A549 (cell line): ENCODE measurements around the gene FAM131A. TPM values are rescaled to one million over a fixed set of nuclear protein-coding genes. Genes with fewer than 3 reads are reported as not detected.

ENCODE experiments used
- ATAC-seq, 2 experiments: fragments of 200-7000 bp in 1 of 2; fragments of >200 bp in 1 of 2; cut with Nextera tagmentation in 1 of 2; cut with Tn5 transposase in 1 of 2; 3 replicates each; pipeline versions ENCODE4 v1.8.0 to v1.9.1; 2018 to 2020; ENCODE audit warnings: mild to moderate bottlenecking in 1 of 2, moderate library complexity in 1 of 2
- CTCF ChIA-PET: fragments of 300-600 bp; sonication (Branson Sonifier 250); formaldehyde crosslinking; extraction: SDS; loops from one replicate; lab custom pipeline; 2021; ENCODE audit warnings: antibody characterized with exemption, inconsistent platforms; lab: Yijun Ruan, JAX
- POLR2A ChIA-PET: fragments of 350-600 bp; formaldehyde crosslinking; extraction: SDS; loops from one replicate; lab custom pipeline; 2021; ENCODE audit warnings: antibody characterized with exemption, inconsistent platforms; lab: Yijun Ruan, JAX
- DNase-seq, 2 experiments: peaks; one replicate each; pipeline versions ENCODE4 v3.0.0 to v3.0.0-alpha.2; 2011 to 2016; ENCODE audit warnings: low read depth in 1 of 2, low spot score in 1 of 2
- FAIRE-seq: peaks from 2 replicates; lab custom pipeline; 2011; peaks lifted over from hg19 to GRCh38; lab: Jason Lieb, UNC
- H3K27ac ChIP-seq, 2 experiments: fragments of >200 bp; sonication (Bioruptor Twin); formaldehyde crosslinking; 3 replicates each; pipeline ENCODE4 v1.5.1; 2016 to 2017
- H3K4me1 ChIP-seq: fragments of >200 bp; sonication (Bioruptor Twin); formaldehyde crosslinking; 3 replicates; pipeline ENCODE4 v1.6.1; 2016
- H3K4me2 ChIP-seq: fragments of >200 bp; sonication (Bioruptor Twin); formaldehyde crosslinking; 3 replicates; pipeline ENCODE4 v1.6.1; 2016
- H3K4me3 ChIP-seq: fragments of >200 bp; sonication (Bioruptor Twin); formaldehyde crosslinking; 3 replicates; pipeline ENCODE4 v1.5.1; 2016
- H3K9me3 ChIP-seq: fragments of >200 bp; sonication (Bioruptor Twin); formaldehyde crosslinking; 3 replicates; pipeline ENCODE4 v1.6.1; 2016
- ATOH8 ChIP-seq: fragments of 250-450 bp; sonication (Bioruptor Pico); IDR thresholded peaks from 2 replicates; pipeline ENCODE4 v1.5.0; 2020; ENCODE audit warnings: low read depth, mild to moderate bottlenecking, moderate library complexity
- CBX2 ChIP-seq: fragments of 200-600 bp; sonication (generic); IDR thresholded peaks from 2 replicates; pipeline ENCODE4 v1.6.1; 2016; ENCODE audit warnings: low read depth, mild to moderate bottlenecking, borderline replicate concordance
- CHD2 ChIP-seq: fragments of 150-350 bp; IDR thresholded peaks from 2 replicates; pipeline ENCODE4 v1.6.1; 2014; ENCODE audit warnings: low read length; ENCODE audit not compliant: partially characterized antibody
- CHD4 ChIP-seq: fragments of 200-600 bp; sonication (generic); IDR thresholded peaks from 2 replicates; pipeline ENCODE4 v1.6.1; 2016; ENCODE audit warnings: antibody characterized with exemption, mild to moderate bottlenecking, borderline replicate concordance
- EHF ChIP-seq: fragments of 250-450 bp; sonication (Bioruptor Pico); IDR thresholded peaks from 2 replicates; pipeline ENCODE4 v1.5.0; 2020; ENCODE audit warnings: mild to moderate bottlenecking
- ELK1 ChIP-seq: fragments of 150-350 bp; IDR thresholded peaks from 2 replicates; pipeline ENCODE4 v1.6.1; 2014; ENCODE audit warnings: low read depth, mild to moderate bottlenecking, low read length
- HES2 ChIP-seq: fragments of >200 bp; sonication (Bioruptor Twin); formaldehyde crosslinking; IDR thresholded peaks from 2 replicates; pipeline ENCODE4 v1.6.1; 2016
- HMGXB4 ChIP-seq: fragments of 250-450 bp; sonication (Bioruptor Pico); IDR thresholded peaks from 2 replicates; pipeline ENCODE4 v1.5.0; 2021; ENCODE audit warnings: mild to moderate bottlenecking, moderate library complexity, borderline replicate concordance
- HOXA7 ChIP-seq: fragments of 250-450 bp; sonication (Bioruptor Pico); IDR thresholded peaks from 2 replicates; pipeline ENCODE4 v1.5.0; 2020; ENCODE audit warnings: mild to moderate bottlenecking, moderate library complexity
- JUN ChIP-seq, 2 experiments: fragments of >200 bp; sonication (Bioruptor Twin); formaldehyde crosslinking; IDR thresholded peaks; 2 replicates in 1 of 2; 3 replicates in 1 of 2; pipeline ENCODE4 v1.6.1; 2016 to 2017
- KDM5A ChIP-seq: fragments of 200-600 bp; sonication (generic); IDR thresholded peaks from 2 replicates; pipeline ENCODE4 v1.6.1; 2016; ENCODE audit warnings: antibody characterized with exemption, mild to moderate bottlenecking
- MAZ ChIP-seq: fragments of 150-350 bp; IDR thresholded peaks from 2 replicates; pipeline ENCODE4 v1.6.1; 2014; ENCODE audit warnings: antibody characterized with exemption, low read depth, low read length, borderline replicate concordance
- MYC ChIP-seq: IDR thresholded peaks from 2 replicates; pipeline ENCODE4 v1.6.1; 2012; ENCODE audit warnings: mild to moderate bottlenecking, inconsistent platforms, low read length, improper control_type of control experiment, borderline replicate concordance
- NFE2L2 ChIP-seq: fragments of 150-350 bp; conservative IDR thresholded peaks from 2 replicates; pipeline ENCODE4 v1.6.1; 2014; ENCODE audit warnings: low read length
- NR3C1 ChIP-seq: fragments of >200 bp; sonication (Bioruptor Twin); formaldehyde crosslinking; IDR thresholded peaks from 3 replicates; pipeline ENCODE4 v1.6.1; 2017
- PBX3 ChIP-seq: IDR thresholded peaks from 2 replicates; pipeline ENCODE4 v1.6.1; 2012
- POLR2AphosphoS2 ChIP-seq: conservative IDR thresholded peaks from 2 replicates; pipeline ENCODE4 v1.6.1; 2012; ENCODE audit warnings: low read length, improper control_type of control experiment, inconsistent platforms
- RAD21 ChIP-seq, 2 experiments: fragments of >200 bp in 1 of 2; sonication (Bioruptor Twin) in 1 of 2; formaldehyde crosslinking in 1 of 2; IDR thresholded peaks in 1 of 2; conservative IDR thresholded peaks in 1 of 2; 2 replicates in 1 of 2; 3 replicates in 1 of 2; pipeline ENCODE4 v1.6.1; 2012 to 2018; ENCODE audit warnings: inconsistent platforms in 1 of 2
- RARB ChIP-seq: fragments of 250-450 bp; sonication (Bioruptor Pico); IDR thresholded peaks from 2 replicates; pipeline ENCODE4 v1.8.0; 2021; ENCODE audit warnings: mild to moderate bottlenecking, moderate library complexity
- RFX5 ChIP-seq: fragments of 450-650 bp; IDR thresholded peaks from 2 replicates; pipeline ENCODE4 v1.7.1; 2014; ENCODE audit warnings: antibody characterized with exemption, mild to moderate bottlenecking, moderate library complexity
- SMC3 ChIP-seq: fragments of >200 bp; sonication (Bioruptor Twin); formaldehyde crosslinking; IDR thresholded peaks from 3 replicates; pipeline ENCODE4 v1.6.1; 2018; ENCODE audit warnings: inconsistent platforms
- TP53 ChIP-seq: fragments of 250-450 bp; sonication (Bioruptor Pico); IDR thresholded peaks from 2 replicates; pipeline ENCODE4 v1.5.0; 2021; ENCODE audit warnings: mild to moderate bottlenecking, moderate library complexity
- ZNF302 ChIP-seq: fragments of 250-450 bp; sonication (Bioruptor Pico); IDR thresholded peaks from 2 replicates; pipeline ENCODE4 v1.9.0; 2021; ENCODE audit warnings: inconsistent platforms, mild to moderate bottlenecking, moderate library complexity
- ZSCAN20 ChIP-seq: fragments of 250-450 bp; sonication (Bioruptor Pico); IDR thresholded peaks from 2 replicates; pipeline ENCODE4 v1.8.0; 2022; ENCODE audit warnings: mild to moderate bottlenecking, moderate library complexity
- WGBS: methylation state at CpG from one replicate; pipeline ENCODE4 v1.1.6; 2017; ENCODE audit errors: missing lambda C conversion rate; 5-methylcytosine and 5-hydroxymethylcytosine counted together
- polyA plus RNA-seq, 4 experiments: library from polyadenylated mRNA; depleted of rRNA in 3 of 4; stranded (reverse); fragments of >200 nt; fragmentation: RNase III in 1 of 4; extraction: RNeasy Plus Mini Kit Qiagen cat#74134 plus additional on column Dnase treatment in 1 of 4; gene quantifications; 2 replicates in 3 of 4; 3 replicates in 1 of 4; pipeline ENCODE4 v1.2.3, GENCODE V29; 2011 to 2017

FAM131A gene
- polyA plus RNA-seq, 2 of the 4 experiments (the other 2 are of a cell fraction), result 5.2 to 6.1 TPM

GRCh38 chr3:184354754-184355153, 17.4 kb downstream of the FAM131A start:
- Histone ChIP-seq H3K27ac (no peak overlapping the region), H3K4me3 (no peak overlapping the region), H3K9me3 (no peaks in the 10 kb centered on the region), H3K4me1 (no peaks in the 10 kb centered on the region), H3K4me2 (no peak overlapping the region)
- no peak for DNase-seq
- ATAC-seq, result peak; percentile 6 to 35; a peak in 3 of 6 replicates
- FAIRE-seq, result no peak
- CTCF ChIA-PET, result interaction anchor here (0.6 to 3.6 kb wide), 10 partner anchors 10 to 187 kb away, joined by 3 to 23 read pairs (median 6); partner anchors contain the start of gene FAM131A
- 73% methylated on average over 7 of the region's 8 CpGs for WGBS
- TF ChIP-seq KDM5A (no peak), RFX5 (no peak), NFE2L2 (no peak), NR3C1 (no peak), ELK1 (no peak), RAD21 (conservative IDR thresholded peaks at IDR 0.05 in 1 of 2, IDR thresholded peaks at IDR 0.05 in 1 of 2) (no peak), PBX3 (no peak), RARB (CRISPR knock-in tag) (no peak), POLR2AphosphoS2 (no peak)
- POLR2A ChIA-PET, result no interaction called here

- ATAC-seq (no peak), FAIRE-seq (no peak), DNase-seq (no peak)
- Histone ChIP-seq H3K9me3 (no peaks in the 10 kb centered on the region), H3K27ac (no peak overlapping the region), H3K4me2 (no peak overlapping the region), H3K4me1 (peaks cover 4% of the 10 kb centered on the region; the same call in 2 of the 3 replicates), H3K4me3 (no peak overlapping the region)
- CTCF ChIA-PET, result interaction anchor here (0.6 to 3.6 kb wide), 10 partner anchors 11 to 186 kb away, joined by 3 to 23 read pairs (median 6); partner anchors contain the start of gene FAM131A
- 82% methylated on average over 18 of the region's 18 CpGs for WGBS
- TF ChIP-seq HOXA7 (CRISPR knock-in tag), result no peak
- no peak for TF ChIP-seq NFE2L2
- no peak for TF ChIP-seq ELK1
- no peak for TF ChIP-seq MYC
- TF ChIP-seq RFX5, result no peak
- TF ChIP-seq ZNF302 (CRISPR knock-in tag), result no peak
- no peak for TF ChIP-seq ZSCAN20 (CRISPR knock-in tag)
- POLR2A ChIA-PET, result no interaction called here
Measured at GRCh38 chr3:184355261-184356040, 18.1 kb downstream of the FAM131A start.

GRCh38 chr3:184357248-184358123, 20.1 kb downstream of the FAM131A start:
- ATAC-seq (no peak), FAIRE-seq (no peak), DNase-seq (no peak)
- Histone ChIP-seq H3K4me3 (no peak overlapping the region), H3K4me1 (peaks cover 11% of the 10 kb centered on the region; the same call in 2 of the 3 replicates), H3K9me3 (no peaks in the 10 kb centered on the region), H3K4me2 (no peak overlapping the region), H3K27ac (no peak overlapping the region)
- CTCF ChIA-PET, result no interaction called here
- POLR2A ChIA-PET, result no interaction called here
- 92% methylated on average over 16 of the region's 24 CpGs for WGBS
- TF ChIP-seq TP53 (CRISPR knock-in tag) (no peak), JUN (IDR thresholded peaks at IDR 0.05) (no peak), HES2 (no peak), ZNF302 (CRISPR knock-in tag) (no peak), NR3C1 (no peak), CHD2 (no peak), MAZ (no peak), ATOH8 (CRISPR knock-in tag) (no peak), CBX2 (no peak), HMGXB4 (CRISPR knock-in tag) (no peak), CHD4 (no peak), SMC3 (no peak), EHF (no peak)
